Smooth muscle cell (in vitro differentiated cells): Measurements from ENCODE around the gene MORN1. TPM values are rescaled to one million over a fixed set of nuclear protein-coding genes. Genes with fewer than 3 reads are reported as not detected.
A peak's percentile ranks its signal among the peaks of the same experiment; 100 is the strongest.

Experiments used
- DNase-seq: peaks from one replicate; lab custom pipeline; 2025; ENCODE audit not compliant: unreplicated experiment; lab: John Stamatoyannopoulos, UW
- H2AFZ ChIP-seq: fragments of 200-600 bp; sonication (generic); 2 replicates; pipeline ENCODE4 v1.6.0; 2016; ENCODE audit warnings: antibody characterized with exemption, low read depth, mild to moderate bottlenecking
- H3F3A ChIP-seq: fragments of 200-600 bp; sonication (generic); 2 replicates; pipeline ENCODE4 v1.6.0; 2017; ENCODE audit warnings: antibody characterized with exemption, low read depth
- H3K27ac ChIP-seq: fragments of 200-600 bp; sonication (generic); 2 replicates; pipeline ENCODE4 v1.5.1; 2016; ENCODE audit warnings: low read depth, mild to moderate bottlenecking
- H3K27me3 ChIP-seq: fragments of 200-600 bp; sonication (generic); 2 replicates; pipeline ENCODE4 v1.6.1; 2016; ENCODE audit warnings: low read depth, mild to moderate bottlenecking
- H3K36me3 ChIP-seq: fragments of 200-600 bp; sonication (generic); 2 replicates; pipeline ENCODE4 v1.5.1; 2016; ENCODE audit warnings: low read depth
- H3K4me1 ChIP-seq: fragments of 200-600 bp; sonication (generic); 2 replicates; pipeline ENCODE4 v1.5.1; 2016; ENCODE audit warnings: low read depth
- H3K4me2 ChIP-seq: fragments of 200-600 bp; sonication (generic); 2 replicates; pipeline ENCODE4 v1.6.0; 2016; ENCODE audit warnings: mild to moderate bottlenecking
- H3K4me3 ChIP-seq: fragments of 200-600 bp; sonication (generic); 2 replicates; pipeline ENCODE4 v1.5.1; 2016; ENCODE audit warnings: mild to moderate bottlenecking
- H3K79me2 ChIP-seq: fragments of 200-600 bp; sonication (generic); 2 replicates; pipeline ENCODE4 v1.6.0; 2016; ENCODE audit warnings: low read depth, mild to moderate bottlenecking
- H3K9ac ChIP-seq: fragments of 200-600 bp; sonication (generic); 2 replicates; pipeline ENCODE4 v1.6.0; 2016; ENCODE audit warnings: low read depth
- H3K9me3 ChIP-seq: fragments of 200-600 bp; sonication (generic); replicated peaks from 2 replicates; pipeline ENCODE4 v1.5.1; 2016; ENCODE audit warnings: low read depth
- H4K20me1 ChIP-seq: fragments of 200-600 bp; sonication (generic); 2 replicates; pipeline ENCODE4 v1.6.0; 2016; ENCODE audit warnings: low read depth
- WGBS: methylation state at CpG from one replicate; pipeline ENCODE4 v1.1.7; 2016; ENCODE audit warnings: low lambda C conversion rate; 5-methylcytosine and 5-hydroxymethylcytosine counted together
- polyA plus RNA-seq: library from polyadenylated mRNA; unstranded; fragments of >200 nt; fragmentation: Nextera tagmentation; extraction: Ambion mirVana; gene quantifications from 2 replicates; pipeline ENCODE4 v1.2.1, GENCODE V29; 2016
- total RNA-seq: library from RNA; depleted of rRNA; stranded (reverse); fragments of >200 nt; gene quantifications from 2 replicates; pipeline ENCODE4 v1.2.3, GENCODE V29; 2014
- TF ChIP-seq, protein P1 (sequence below): fragments of 200-600 bp; sonication (generic); IDR thresholded peaks from 2 replicates; pipeline ENCODE4 v1.5.1; 2017; ENCODE audit warnings: borderline replicate concordance, mild to moderate bottlenecking, antibody characterized with exemption; ENCODE audit not compliant: insufficient read depth, poor library complexity, severe bottlenecking

The MORN1 gene
- total and polyA plus RNA-seq, 2 experiments from 2014 or later = 4.9 to 6.2 TPM

- H4K20me1 ChIP-seq = peaks cover 78% of the 10 kb centered on the region
- H3K27me3 ChIP-seq = no peaks in the 10 kb centered on the region
- H2AFZ ChIP-seq = no peak overlapping the region
- WGBS = 97% methylated on average over 21 of the region's 21 CpGs
- no peak overlapping the region for H3K4me3 ChIP-seq
- TF ChIP-seq, protein P1, sequence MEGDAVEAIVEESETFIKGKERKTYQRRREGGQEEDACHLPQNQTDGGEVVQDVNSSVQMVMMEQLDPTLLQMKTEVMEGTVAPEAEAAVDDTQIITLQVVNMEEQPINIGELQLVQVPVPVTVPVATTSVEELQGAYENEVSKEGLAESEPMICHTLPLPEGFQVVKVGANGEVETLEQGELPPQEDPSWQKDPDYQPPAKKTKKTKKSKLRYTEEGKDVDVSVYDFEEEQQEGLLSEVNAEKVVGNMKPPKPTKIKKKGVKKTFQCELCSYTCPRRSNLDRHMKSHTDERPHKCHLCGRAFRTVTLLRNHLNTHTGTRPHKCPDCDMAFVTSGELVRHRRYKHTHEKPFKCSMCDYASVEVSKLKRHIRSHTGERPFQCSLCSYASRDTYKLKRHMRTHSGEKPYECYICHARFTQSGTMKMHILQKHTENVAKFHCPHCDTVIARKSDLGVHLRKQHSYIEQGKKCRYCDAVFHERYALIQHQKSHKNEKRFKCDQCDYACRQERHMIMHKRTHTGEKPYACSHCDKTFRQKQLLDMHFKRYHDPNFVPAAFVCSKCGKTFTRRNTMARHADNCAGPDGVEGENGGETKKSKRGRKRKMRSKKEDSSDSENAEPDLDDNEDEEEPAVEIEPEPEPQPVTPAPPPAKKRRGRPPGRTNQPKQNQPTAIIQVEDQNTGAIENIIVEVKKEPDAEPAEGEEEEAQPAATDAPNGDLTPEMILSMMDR = no peak
- no peak overlapping the region for H3K27ac ChIP-seq
- H3K79me2 ChIP-seq = peaks cover 76% of the 10 kb centered on the region
- peaks cover 15% of the 10 kb centered on the region for H3K4me1 ChIP-seq
- H3K36me3 ChIP-seq = no peaks in the 10 kb centered on the region
- no peak overlapping the region for H3K4me2 ChIP-seq
- H3K9ac ChIP-seq = no peak overlapping the region
- DNase-seq = no peak
- H3K9me3 ChIP-seq = no peaks in the 10 kb centered on the region
- no peaks in the 10 kb centered on the region for H3F3A ChIP-seq
Measured at GRCh38 chr1:2283371-2283990, 107.9 kb downstream of the MORN1 start.

GRCh38 chr1:2282556-2283270 is 108.6 kb downstream of the MORN1 start:
- no peaks in the 10 kb centered on the region for H3K27me3 ChIP-seq
- no peaks in the 10 kb centered on the region for H3K36me3 ChIP-seq
- no peak overlapping the region for H2AFZ ChIP-seq
- H3K9me3 ChIP-seq = no peaks in the 10 kb centered on the region
- H3K4me2 ChIP-seq = no peak overlapping the region
- H3F3A ChIP-seq = no peaks in the 10 kb centered on the region
- peaks cover 78% of the 10 kb centered on the region for H4K20me1 ChIP-seq
- no peak overlapping the region for H3K27ac ChIP-seq
- H3K79me2 ChIP-seq = peaks cover 76% of the 10 kb centered on the region
- no peak for DNase-seq
- H3K9ac ChIP-seq = no peak overlapping the region
- no peak overlapping the region for H3K4me3 ChIP-seq
- 98% methylated on average over 23 of the region's 29 CpGs for WGBS
- TF ChIP-seq, protein P1 = no peak
- peaks cover 20% of the 10 kb centered on the region for H3K4me1 ChIP-seq

- Histone ChIP-seq H3K4me3 (peak overlapping the region; percentile 9), H2AFZ (no peak overlapping the region), H3K9ac (no peak overlapping the region), H3K9me3 (no peaks in the 10 kb centered on the region), H4K20me1 (peaks cover 78% of the 10 kb centered on the region), H3K36me3 (no peaks in the 10 kb centered on the region), H3K4me1 (peaks cover 34% of the 10 kb centered on the region), H3K4me2 (peak overlapping the region; percentile 80), H3F3A (no peaks in the 10 kb centered on the region), H3K79me2 (peaks cover 76% of the 10 kb centered on the region), H3K27me3 (no peaks in the 10 kb centered on the region), H3K27ac (peak overlapping the region; percentile 63)
- 68% methylated on average over 9 of the region's 9 CpGs for WGBS
- TF ChIP-seq, protein P1 = no peak
- no peak for DNase-seq
Measured at GRCh38 chr1:2279817-2280216, 111.5 kb downstream of the MORN1 start.
